Psoas muscle (tissue), 8 donors: ENCODE measurements around the gene PYGL. TPM values are rescaled to one million over a fixed set of nuclear protein-coding genes. Genes with fewer than 3 reads are reported as not detected.

Experiments used
- ATAC-seq, 4 donors: fragments of 200-7000 bp; cut with Tn5 transposase; one replicate each; pipeline ENCODE4 v1.9.1; 2020; ENCODE audit warnings: moderate library complexity in 3 of 4, mild to moderate bottlenecking in 2 of 4
- DNase-seq, 2 donors: peaks; one replicate each; pipeline ENCODE4 v3.0.0-alpha.2; 2020
- H3K27ac ChIP-seq: fragments of 200-600 bp; one replicate; pipeline ENCODE4 v1.8.0; 2022
- H3K27me3 ChIP-seq, 3 donors: fragments of 200-600 bp in 1 of 3; one replicate each; pipeline versions ENCODE4 v1.6.1 to v1.8.0; 2013 to 2022; ENCODE audit warnings: low read length in 2 of 3, mild to moderate bottlenecking in 2 of 3, moderate library complexity in 1 of 3; ENCODE audit not compliant: insufficient read depth in 3 of 3
- H3K36me3 ChIP-seq, 2 donors: fragments of 200-600 bp in 1 of 2; one replicate each; pipeline versions ENCODE4 v1.6.1 to v1.8.0; 2013 to 2022; ENCODE audit warnings: low read depth in 1 of 2, mild to moderate bottlenecking in 1 of 2, moderate library complexity in 1 of 2; ENCODE audit not compliant: insufficient read depth in 1 of 2
- H3K4me1 ChIP-seq: fragments of 200-600 bp; one replicate; pipeline ENCODE4 v1.8.0; 2022
- H3K4me3 ChIP-seq: fragments of 200-600 bp; one replicate; pipeline ENCODE4 v1.8.0; 2022; ENCODE audit warnings: mild to moderate bottlenecking
- H3K9me3 ChIP-seq: fragments of 200-600 bp; one replicate; pipeline ENCODE4 v1.8.0; 2022
- whole genome bisulfite sequencing, 3 donors: extraction: QIAGEN DNeasy Blood & Tissue Kit; methylation state at CpG; one replicate each; pipeline versions ENCODE4 v1.1.6 to v1.1.7; 2013; 5-methylcytosine and 5-hydroxymethylcytosine counted together
- intact Hi-C, 2 donors: fragments of 100-400 bp; cut with DNase I; formaldehyde crosslinking; loops; one replicate each; pipeline versions ENCODE4 v1.11.0 to v1.14.2; 2022
- polyA plus RNA-seq, 3 donors: library from polyadenylated mRNA; stranded (reverse); fragments of 200-250 nt; gene quantifications; one replicate each; pipeline ENCODE4 v1.2.3, GENCODE V29; 2013
- total RNA-seq, 4 donors: library from RNA; stranded (reverse); fragmentation: NEBNext Ultra II Directional in 2 of 4; extraction: Animal tissue kit (Norgen Biotek cat#: 25700) in 2 of 4; gene quantifications; one replicate each; pipeline versions ENCODE4 v1.2.1 to v1.2.4, GENCODE V29; 2021 to 2023
- TF ChIP-seq, protein P1 (sequence below): fragments of 200-600 bp; IDR thresholded peaks from one replicate; pipeline ENCODE4 v1.8.0; 2022; ENCODE audit warnings: antibody characterized with exemption
- donor health status: healthy with polysubstance abuse.
- donor health status: DM: no; HTN: no; CAD: no; lungs with moderate emphysema.
- donor health status: Bipolar disorder and iron deficiency.
- donor health status: healthy.
- donor health status: DM: yes; HTN: yes; CAD: no.
- donor health status: DM: no; HTN: no; CAD: no.
- donor health status: DM: no; HTN: no; CAD: no.
- donor health status: DM: yes; HTN: yes; CAD: no.

The PYGL gene
- total and polyA plus RNA-seq, 7 donors: 2.3 to 24.7 (median 7.6) TPM

DNA sequence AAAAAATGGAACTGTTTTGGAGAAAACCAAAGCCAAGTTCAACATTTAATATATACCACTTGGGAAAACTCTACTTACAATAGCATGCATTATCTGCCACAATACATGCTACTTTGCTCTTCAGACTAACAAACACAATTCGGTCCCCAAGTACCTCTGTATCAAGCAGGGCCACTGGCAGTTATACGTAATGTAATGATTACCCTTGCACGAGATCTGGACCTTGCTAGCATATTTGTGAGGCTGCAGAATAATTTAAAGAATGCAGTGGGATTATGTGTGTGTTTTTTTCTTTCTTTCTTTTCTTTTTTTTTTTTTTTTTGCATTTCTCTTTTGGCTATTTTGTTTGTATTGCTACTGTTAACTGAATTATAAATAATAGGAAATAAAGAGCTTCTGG lies 22.8 kb upstream of the PYGL start:
- 60 to 80% (median 60%) methylated on average over 3 of the region's 3 CpGs for WGBS, 3 donors
- intact Hi-C loops: no loop called here
- TF ChIP-seq, protein P1, sequence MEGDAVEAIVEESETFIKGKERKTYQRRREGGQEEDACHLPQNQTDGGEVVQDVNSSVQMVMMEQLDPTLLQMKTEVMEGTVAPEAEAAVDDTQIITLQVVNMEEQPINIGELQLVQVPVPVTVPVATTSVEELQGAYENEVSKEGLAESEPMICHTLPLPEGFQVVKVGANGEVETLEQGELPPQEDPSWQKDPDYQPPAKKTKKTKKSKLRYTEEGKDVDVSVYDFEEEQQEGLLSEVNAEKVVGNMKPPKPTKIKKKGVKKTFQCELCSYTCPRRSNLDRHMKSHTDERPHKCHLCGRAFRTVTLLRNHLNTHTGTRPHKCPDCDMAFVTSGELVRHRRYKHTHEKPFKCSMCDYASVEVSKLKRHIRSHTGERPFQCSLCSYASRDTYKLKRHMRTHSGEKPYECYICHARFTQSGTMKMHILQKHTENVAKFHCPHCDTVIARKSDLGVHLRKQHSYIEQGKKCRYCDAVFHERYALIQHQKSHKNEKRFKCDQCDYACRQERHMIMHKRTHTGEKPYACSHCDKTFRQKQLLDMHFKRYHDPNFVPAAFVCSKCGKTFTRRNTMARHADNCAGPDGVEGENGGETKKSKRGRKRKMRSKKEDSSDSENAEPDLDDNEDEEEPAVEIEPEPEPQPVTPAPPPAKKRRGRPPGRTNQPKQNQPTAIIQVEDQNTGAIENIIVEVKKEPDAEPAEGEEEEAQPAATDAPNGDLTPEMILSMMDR: no peak
- Histone ChIP-seq H3K9me3 (no peaks in the 10 kb centered on the region), H3K4me3 (no peak overlapping the region), H3K27ac (no peak overlapping the region), H3K27me3 (no peaks in the 10 kb centered on the region), H3K36me3 (no peaks in the 10 kb centered on the region), H3K4me1 (no peaks in the 10 kb centered on the region)
- DNase-seq (no peak), ATAC-seq (no peak)

GRCh38 chr14:50964683-50965390 lies 20.6 kb upstream of the PYGL start:
- intact Hi-C loops: no loop called here
- DNase-seq (no peak), ATAC-seq (no peak)
- H3K9me3 ChIP-seq: no peaks in the 10 kb centered on the region
- no peak overlapping the region for H3K4me3 ChIP-seq
- WGBS, 3 donors: 39 to 52% (median 43%) methylated on average over 5 of the region's 5 CpGs
- H3K27ac ChIP-seq: no peak overlapping the region
- no peaks in the 10 kb centered on the region for H3K27me3 ChIP-seq
- peaks cover 5% of the 10 kb centered on the region for H3K4me1 ChIP-seq
- H3K36me3 ChIP-seq: no peaks in the 10 kb centered on the region
- TF ChIP-seq, protein P1: no peak

DNA sequence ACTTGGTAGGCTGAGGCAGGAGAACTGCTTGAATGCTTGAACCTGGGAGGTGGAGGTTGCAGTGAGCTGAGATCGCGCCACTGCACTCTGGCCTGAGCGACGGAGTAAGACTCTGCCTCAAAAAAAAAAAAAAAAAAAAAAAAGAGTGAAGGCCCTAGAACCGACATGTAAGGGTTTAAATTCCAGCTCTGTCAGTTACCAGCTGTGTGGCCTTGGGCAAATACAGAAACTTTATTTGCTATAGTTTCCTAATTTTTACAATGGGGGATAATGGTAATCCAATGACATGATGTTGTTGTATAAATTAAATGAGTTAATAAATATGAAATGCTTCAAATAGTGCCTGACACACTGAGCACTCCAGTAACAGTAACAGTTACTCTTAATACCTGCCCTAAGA lies 19.6 kb upstream of the PYGL start:
- 96 to 100% (median 96%) methylated on average over 5 of the region's 5 CpGs for WGBS, 3 donors
- DNase-seq (no peak), ATAC-seq (no peak)
- no peaks in the 10 kb centered on the region for H3K9me3 ChIP-seq
- intact Hi-C loops: no loop called here
- no peak overlapping the region for H3K27ac ChIP-seq
- peaks cover 5% of the 10 kb centered on the region for H3K4me1 ChIP-seq
- no peaks in the 10 kb centered on the region for H3K27me3 ChIP-seq
- no peaks in the 10 kb centered on the region for H3K36me3 ChIP-seq
- TF ChIP-seq, protein P1: no peak
- H3K4me3 ChIP-seq: no peak overlapping the region

GRCh38 chr14:50961605-50962221 lies 17.4 kb upstream of the PYGL start:
- H3K4me3 ChIP-seq: no peak overlapping the region
- TF ChIP-seq, protein P1: no peak
- WGBS, 3 donors: 11 to 14% (median 13%) methylated on average over 2 of the region's 2 CpGs
- H3K36me3 ChIP-seq: no peaks in the 10 kb centered on the region
- ATAC-seq: peak; percentile 21 to 56 (median 38)
- H3K9me3 ChIP-seq: no peaks in the 10 kb centered on the region
- no peaks in the 10 kb centered on the region for H3K27me3 ChIP-seq
- H3K27ac ChIP-seq: no peak overlapping the region
- peaks cover 5% of the 10 kb centered on the region for H3K4me1 ChIP-seq
- intact Hi-C loops: no loop called here
- DNase-seq: no peak
